T1000 (cell line): ENCODE results near the gene TUBE1.
"Not testable (repeated sequence)": the region's sequence is repeated elsewhere in the genome, so short reads cannot be mapped to it uniquely, and the experiment has no call there.

ENCODE experiments used
- DNase-seq: peaks from one replicate; lab custom pipeline; 2025; ENCODE audit warnings: mixed read lengths; lab: John Stamatoyannopoulos, UW

Gene TUBE1, protein sequence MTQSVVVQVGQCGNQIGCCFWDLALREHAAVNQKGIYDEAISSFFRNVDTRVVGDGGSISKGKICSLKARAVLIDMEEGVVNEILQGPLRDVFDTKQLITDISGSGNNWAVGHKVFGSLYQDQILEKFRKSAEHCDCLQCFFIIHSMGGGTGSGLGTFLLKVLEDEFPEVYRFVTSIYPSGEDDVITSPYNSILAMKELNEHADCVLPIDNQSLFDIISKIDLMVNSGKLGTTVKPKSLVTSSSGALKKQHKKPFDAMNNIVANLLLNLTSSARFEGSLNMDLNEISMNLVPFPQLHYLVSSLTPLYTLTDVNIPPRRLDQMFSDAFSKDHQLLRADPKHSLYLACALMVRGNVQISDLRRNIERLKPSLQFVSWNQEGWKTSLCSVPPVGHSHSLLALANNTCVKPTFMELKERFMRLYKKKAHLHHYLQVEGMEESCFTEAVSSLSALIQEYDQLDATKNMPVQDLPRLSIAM

DNA sequence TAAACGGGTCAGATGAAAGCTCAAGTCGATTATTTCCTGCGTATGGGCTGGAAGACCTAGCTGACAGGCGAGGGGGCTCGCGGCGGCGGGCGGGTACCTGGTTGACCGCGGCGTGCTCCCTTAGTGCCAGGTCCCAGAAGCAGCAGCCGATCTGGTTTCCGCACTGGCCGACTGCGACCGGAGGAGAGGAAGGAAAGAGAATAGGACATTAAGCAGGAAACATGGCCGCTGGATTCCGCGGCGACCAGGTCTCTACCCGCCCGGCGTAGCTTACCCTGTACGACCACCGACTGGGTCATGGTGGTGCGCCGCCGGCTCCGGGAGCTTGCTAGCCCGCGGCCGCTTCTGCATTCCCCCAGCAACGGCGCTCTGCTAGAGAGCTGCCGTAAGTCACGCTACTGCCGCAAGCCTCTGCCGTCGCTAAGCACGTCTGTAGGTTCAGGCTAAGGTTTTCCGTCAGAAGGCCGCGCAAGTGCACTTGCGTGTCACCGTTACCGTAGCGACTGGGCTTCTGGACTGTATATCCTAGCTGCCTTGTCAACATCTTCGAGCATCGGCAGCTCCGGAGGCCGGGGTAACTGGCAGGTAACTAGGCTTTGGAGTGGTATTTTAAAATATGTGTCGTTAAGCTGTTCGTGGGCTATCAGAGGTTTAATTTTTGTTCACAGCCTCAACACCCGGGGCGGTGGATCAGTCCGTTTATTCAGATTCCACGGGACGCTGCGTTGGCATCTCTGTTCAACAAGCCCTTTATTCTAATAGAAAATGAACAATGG lies at the start of gene TUBE1, which contains the start of gene FAM229B:
TSS of gene TUBE1 (minus strand) at position 347 of the 776 bp plus-strand sequence. CDS start at position 299, 48 bp downstream.
TSS of gene FAM229B (plus strand) at position 456 of the 776 bp plus-strand sequence. CDS start 11,693 bp downstream, outside the sequence.
- peak; percentile 85 for DNase-seq

DNA sequence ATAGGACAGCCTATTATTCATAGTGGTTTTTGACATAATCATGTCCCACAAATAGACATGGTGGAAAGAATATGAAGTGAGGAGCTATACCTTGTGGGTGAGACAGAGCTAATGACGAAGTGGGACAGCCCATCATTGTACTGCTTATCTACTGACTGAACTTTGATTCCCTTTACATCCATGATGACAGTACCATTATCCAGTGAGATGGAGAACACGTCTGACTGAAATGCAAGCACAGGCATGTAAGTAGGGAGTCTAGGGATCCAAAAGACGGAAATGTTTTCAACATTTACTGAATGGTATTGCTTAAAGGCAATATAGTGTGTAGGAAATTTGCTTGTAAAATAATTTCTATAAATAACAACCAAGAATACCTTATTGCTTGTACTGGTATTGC lies 43.6 kb upstream of the TUBE1 start:
- DNase-seq, result no peak

DNA sequence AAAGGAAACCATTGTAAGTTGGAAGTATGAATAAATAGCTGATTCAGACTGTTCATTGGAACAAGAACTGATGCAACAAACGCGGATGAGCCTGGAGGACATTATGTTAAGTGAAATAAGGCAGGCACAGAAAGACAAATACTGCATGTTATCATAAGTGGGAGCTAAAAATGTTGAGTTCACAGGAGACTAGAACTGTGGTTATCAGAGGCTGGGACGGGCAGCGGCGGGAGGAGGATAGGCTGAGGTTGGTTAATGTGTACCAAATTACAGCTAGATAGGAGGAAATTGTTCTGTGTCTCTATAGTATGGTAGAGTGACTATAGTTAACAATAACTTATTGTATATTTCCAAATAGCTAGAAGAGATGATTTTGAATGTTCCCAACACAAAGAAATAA lies 40.9 kb upstream of the TUBE1 start:
- no peak for DNase-seq

DNA sequence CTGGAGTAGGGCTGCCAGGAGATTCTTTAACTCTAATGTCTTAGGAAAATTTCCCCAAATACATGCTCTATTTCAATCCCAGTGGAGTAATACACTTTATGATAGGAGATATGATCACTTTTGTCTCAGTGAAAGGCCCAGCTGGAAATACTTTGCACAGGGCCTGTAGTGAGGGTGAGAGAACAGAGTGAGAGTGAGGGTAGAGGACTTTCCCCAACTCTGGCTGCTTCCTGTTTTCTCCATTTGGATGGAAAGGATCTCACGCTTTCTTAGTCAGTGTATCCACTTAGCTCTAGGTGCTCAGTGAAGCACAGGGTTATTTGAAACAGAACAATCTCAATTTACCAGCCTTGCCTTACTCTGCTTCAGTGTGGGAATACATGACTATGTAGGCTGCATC lies 36.7 kb upstream of the TUBE1 start:
- no peak for DNase-seq

DNA sequence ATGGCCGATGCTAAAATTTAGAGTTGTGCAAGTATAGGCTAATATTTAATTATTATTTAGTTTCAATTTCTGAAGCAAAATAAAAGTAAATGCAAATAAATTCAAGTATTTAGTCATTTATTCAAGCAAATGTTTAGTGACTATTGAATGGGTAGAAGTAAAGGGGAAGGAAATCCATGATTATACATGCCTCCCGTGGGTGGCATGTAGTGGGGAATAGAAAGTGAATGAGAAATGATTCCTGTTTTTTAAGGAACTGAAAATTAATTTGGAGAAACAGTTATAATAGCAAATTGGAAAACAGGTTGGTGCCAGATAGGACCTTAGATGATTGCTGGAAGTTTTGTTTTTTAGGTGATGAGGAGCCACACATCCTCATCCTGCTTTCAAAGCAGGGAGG lies 35.5 kb upstream of the TUBE1 start:
- DNase-seq, result no peak

DNA sequence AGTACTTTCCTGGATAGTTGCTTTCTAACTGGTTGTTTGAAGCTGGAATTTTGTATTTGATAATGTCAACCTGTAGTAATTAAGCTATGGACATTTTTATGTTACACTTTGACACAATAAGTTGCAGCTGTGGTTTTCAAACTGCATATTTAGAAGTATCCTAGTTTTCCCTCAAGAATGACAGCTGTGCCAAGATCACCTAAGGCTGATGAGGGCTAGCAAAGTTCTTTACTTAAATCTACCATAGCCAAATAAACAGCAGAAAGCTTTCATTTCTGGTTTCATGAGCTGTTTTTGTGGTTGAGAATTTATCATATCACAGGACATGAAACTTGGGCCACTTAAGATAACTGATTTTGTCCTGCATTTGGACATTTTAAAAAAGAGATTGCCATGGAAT lies 30.8 kb upstream of the TUBE1 start:
- no peak for DNase-seq

DNA sequence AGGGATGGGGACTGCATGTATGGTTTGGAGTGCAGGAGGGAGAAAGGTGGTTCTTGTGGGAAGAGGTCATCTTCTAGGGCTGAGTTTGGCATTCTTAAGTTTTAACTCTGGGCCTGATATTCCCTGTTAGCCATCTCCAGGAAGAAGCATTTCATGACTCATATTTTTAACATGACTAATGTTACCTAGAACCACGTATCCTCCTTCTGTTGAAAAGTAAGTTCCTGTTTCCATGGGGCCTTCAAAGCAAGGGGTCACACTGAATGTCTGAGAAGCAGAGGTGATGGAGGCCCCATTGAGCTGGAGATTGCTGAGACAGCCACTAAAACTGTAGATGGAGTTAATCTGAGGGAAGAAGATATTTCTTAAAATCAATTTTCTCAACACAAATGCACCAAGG lies 30.3 kb upstream of the TUBE1 start:
- no peak for DNase-seq

DNA sequence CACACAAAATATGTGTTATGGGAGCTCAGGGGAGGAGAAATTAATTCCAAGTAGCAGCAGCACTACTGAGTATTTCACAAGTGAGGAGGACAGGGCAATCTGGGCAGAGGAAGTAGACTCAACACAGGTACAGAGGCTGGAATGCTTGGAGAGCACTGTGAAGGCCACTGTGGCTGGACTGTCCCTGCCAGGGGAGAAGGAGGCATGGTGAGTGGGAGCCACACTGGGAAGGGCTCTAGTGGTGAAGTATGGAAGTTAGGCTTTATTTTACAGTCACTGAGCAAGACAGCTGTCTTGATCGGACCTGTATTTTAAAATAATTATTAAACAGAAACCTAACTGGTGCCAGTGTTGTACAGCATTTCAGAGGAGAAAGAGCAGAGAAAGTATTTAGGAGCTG lies 28.9 kb upstream of the TUBE1 start:
- DNase-seq, result no peak

DNA sequence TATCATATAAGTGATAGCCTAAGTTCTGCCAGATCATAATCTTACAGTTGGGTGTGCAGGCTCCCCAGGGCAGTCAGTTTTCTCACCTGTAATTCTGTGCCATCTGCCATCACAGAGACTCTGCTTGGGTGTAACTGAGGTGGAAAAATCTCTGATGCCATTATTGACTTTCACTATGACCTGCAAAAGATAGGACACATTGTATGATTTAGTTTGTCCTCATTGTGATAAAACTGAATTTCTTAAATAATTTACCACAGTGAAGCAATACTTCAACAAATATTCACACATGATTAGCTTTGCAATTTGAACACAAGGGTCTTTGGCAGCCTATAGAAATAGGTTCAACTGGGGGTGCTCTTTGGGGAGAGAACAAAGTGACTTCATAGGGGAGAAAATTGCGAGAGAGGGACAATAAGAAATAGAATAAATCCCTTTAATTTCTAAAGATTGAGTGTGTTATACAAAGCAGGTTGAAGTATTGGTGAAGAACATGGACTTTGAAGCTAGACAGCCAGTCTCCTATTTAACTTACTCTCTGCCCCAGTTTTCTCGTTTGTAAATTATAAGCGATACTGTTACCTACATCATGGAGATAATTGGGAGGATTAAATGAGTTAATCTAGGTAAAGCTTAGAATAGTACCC lies 27.4 kb upstream of the TUBE1 start:
- DNase-seq, result no peak

DNA sequence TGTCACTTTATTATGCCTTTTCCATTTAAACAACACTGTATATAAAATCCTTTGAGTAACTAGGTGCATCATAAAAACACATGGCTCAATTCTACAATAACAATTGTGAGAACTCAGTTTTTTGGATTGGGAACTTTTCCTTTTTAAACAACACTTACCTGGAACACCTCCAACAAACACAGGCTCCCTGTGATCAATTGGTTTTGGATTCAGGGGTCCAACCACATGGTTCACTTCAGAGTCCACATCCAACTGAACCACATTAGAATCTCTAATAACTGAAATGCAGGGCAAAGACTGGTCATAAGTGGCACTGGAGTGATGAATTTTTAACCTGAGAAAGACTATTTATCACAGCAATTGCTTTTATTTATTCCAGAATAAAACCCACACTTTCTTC lies 26.6 kb upstream of the TUBE1 start:
- DNase-seq, result no peak

DNA sequence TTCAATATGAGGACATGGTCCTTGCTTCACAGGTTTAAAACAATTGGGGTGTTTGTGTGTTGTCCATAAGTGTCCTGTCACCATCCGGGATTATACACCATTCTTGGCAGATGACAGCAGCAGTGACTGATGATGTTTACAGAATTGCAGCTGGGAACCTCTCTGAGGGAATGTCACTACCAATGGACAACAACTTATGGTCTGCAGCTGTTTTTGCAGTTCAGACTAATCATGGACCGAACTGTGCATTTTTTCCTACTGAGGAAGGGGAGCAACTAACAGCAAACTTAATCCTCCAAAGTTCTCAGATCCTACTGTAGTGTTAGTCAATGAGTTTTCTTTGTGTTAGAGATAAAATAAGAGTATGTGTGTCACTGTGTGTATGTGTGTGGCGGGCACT lies 26.1 kb upstream of the TUBE1 start:
- DNase-seq, result no peak

DNA sequence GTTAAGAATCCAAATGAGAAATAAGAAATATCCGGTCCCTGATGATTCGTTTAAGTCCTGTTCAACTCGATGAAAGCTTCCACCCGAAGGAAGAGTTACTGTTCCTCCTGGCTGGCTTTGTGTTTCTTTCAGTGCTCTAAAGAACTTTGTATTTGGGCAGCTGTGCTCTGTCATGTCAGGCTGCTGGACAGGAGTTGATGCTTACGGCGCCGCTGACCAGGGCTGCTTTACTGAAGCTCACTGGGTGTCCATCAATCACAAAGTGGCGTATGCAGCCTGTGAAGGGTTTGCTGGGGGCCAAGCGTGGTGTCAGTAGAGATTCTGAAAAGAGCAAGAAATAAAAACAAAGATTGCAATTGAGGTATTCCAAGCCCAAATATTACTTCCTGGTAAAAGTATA lies 22.0 kb upstream of the TUBE1 start:
- no peak for DNase-seq

DNA sequence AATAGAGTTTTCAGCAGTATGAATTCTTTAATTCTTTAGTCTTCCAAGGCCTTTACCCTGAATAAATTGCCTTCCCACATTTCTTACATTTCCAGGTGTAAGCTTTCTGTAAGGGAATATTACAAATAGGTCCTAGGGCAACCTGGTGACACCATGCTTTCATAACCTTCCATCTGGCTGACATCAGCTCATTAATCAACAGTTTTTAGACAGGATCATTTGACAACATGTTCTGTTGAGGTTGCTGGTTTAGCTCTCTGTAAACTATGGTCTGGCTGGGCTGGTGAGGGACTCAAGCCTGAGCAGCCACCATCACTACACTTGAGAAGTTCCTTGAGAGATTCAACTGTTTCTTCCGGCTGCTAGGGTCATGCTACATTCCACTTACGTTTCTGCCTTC lies 19.3 kb upstream of the TUBE1 start:
- DNase-seq, result no peak

DNA sequence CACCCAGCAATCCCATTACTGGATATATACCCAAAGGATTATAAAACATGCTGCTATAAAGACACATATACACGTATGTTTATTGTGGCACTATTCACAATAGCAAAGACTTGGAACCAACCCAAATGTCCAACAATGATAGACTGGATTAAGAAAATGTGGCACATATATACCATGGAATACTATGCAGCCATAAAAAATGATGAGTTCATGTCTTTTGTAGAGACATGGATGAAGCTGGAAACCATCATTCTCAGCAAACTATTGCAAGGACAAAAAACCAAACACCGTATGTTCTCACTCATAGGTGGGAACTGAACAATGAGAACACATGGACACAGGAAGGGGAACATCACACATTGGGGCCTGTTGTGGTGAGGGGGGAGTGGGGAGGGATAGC lies 18.7 kb upstream of the TUBE1 start:
- not testable (repeated sequence) for DNase-seq

DNA sequence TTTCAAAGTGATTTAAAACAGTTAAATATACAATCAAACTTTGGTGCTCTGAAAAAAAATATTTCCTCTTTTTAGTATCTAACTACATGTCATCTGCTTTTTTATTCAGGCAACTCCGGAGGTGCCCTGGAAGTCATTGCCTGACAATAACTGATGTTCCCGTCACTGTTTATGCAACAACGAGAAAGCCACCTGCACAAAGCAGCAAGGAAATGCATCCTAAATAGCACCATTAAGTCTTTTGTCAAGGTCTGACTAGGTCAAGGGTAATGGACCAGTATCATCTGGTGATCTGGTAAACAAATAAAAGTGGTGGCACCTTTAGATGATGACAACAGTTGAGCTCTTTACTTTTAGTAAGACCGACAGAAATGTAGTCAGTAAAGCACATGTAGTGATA lies 13.3 kb upstream of the TUBE1 start:
- no peak for DNase-seq

DNA sequence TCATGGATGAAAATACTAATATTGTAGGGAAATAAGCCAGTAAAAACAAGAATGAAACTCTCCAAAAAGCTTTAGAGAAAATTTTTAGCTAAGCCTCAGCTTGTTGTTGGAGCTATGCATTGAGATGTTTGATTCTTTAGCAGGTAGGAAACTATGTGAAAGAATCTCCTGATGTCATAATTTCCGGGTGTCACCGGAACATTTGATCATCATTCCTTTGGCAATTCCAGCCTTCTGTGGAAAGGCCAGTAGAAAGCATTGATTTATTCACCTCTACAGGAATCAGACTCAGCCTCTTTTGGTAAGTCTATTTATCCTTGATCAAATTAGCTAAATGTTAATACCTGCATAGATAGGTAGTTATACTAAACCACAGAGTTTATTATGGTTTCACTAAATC lies 9.6 kb upstream of the TUBE1 start:
- no peak for DNase-seq

DNA sequence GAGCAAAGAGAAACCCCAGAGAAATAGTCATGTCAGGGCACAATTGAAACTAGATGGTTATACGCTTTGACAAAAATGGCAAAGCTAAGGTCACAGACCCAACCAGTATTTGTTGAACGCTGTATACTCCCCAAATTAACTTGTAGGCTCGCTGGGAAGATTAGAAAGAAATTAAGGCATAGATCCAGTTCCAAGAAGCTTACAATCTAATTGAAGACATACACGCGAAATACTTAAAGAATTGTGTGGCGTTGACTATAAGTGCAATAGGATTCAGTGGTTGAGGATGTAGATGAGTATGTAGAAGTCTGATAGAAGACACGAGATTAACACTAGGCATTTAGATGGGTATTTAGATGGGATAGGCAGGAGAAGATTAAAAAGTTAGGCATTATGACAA lies 634 bp upstream of the TUBE1 start:
- DNase-seq, result no peak

DNA sequence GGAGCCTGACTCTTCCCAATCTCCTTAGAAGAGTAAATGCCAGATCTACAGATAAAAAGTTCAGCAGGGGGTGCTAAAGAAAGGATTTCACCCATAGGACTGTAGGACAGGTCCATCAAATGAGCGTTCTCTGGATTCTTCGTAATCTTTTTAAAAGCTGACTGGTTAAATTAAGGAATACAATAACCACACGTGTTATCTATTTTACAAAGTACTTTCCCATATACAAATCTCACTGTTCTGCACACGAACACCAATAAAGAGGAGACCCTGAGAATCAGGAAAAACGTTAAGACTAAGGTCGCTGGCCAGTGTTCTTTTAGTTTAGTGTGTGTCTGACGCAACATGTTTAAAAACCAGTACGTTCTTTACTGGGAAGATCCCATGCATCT lies 542 bp downstream of the TUBE1 start:
- no peak for DNase-seq

DNA sequence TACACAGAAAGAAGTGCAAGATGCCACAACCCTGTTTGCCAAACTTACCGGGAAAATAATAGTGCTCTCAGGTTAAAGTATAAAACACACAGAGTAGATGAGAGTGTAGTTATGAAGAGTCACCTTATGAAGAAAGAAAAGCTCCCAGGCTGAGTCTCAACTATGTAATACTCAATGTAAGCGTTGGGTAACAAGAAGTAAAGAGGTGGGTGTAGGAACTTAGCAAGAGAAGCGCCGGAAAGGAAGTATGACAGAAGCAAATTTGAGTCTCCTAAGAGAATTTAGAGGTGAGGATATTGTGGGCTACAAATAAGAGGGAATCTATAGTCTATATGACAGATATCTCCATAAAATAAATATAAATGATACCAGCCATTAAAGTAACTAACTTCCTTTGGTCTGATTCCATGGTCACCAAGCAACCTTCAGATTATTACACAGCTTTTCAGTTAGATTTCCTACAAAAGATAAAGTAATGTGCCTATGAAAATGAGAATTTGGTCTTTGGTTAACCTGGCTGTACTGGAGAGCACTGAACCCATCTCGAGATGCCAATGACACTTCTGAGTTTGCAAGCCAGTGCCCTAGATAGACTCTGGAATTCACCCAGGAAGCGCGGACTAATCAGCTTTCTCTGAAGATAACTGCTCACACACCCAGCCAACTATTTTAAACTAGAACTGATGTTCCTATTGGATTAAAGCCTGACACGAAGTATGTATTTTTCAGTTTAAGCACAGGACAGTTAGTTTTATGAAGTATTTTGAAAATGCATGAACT lies 1.8 kb downstream of the TUBE1 start:
- no peak for DNase-seq

DNA sequence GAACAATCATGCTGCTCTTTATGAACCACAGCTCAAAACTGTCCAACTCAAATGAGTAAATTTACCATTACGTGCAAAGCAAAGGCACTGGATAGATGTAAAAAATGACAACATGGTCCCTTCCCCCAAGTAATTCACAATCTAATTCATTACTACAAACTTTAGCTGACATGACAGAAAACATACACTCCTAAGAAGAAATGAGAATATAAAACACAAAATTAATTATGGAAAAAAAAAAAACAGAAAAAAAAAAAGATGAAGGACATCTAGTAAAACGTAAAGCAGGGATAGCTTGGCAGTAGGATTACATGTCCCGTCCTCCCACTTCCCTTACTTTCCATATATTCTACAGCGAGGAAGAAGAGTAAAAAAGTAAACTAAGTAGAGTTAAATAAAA lies 5.7 kb downstream of the TUBE1 start:
- DNase-seq, result no peak

DNA sequence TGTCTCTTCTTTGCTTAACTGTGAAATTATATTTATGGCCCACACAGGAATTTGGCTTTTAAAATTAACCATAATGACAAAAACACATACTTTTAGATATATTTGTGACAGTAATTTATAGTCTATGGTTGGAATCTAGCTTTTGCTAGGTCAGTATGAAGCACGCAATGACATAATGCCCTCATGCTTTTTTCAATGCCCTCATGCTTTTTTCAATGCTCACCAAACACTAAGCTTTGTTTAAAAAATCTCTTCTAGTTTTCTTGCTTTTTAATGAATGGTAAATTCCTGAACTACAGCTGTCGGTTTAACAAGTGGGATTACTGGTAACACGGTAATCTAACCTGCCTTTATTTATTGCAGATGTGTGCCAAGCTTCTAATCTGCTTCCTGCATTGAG lies 20.7 kb downstream of the TUBE1 start:
- no peak for DNase-seq

DNA sequence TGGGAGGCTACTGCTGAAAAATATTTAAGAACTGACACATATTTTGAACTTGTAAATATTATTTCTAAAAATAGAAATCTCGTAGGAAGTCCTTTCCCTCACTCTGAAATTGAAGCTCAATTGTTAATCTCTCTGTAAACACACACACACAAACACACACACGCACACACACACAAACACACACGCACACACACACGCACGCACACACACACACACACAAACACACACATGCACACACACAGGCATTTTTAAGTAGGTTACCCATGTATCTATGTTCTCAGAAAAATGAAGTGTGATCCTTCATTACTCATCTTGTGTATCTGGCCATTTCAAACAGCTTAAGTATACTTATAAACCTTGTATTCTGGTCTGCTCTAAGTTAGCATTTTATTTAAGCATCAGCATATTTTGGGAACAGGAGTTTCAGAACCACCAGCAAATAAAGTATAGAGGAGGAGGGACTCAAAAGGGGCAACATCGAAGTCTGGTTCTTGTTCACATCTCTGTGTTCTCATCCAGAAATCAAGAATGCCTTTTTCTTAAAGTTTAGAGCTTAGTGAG lies 21.8 kb downstream of the TUBE1 start:
- DNase-seq, result no peak
